Natural killer cell treated with Interleukin-12 subunit alpha and Interleukin-12 subunit beta and Interleukin-15 and Interleukin-18, amount 100 ng/mL, for 72 hours (primary cell): ENCODE data around the gene EPX. TPM values are rescaled to one million over a fixed set of nuclear protein-coding genes. Genes with fewer than 3 reads are reported as not detected.
"Not testable (repeated sequence)": the region's sequence is repeated elsewhere in the genome, so short reads cannot be mapped to it uniquely, and the experiment has no call there.

Experiments
- ATAC-seq, 2 donors: fragments of 150-1000 bp; cut with Tn5 transposase in 1 of 2; sonication (Bioruptor Pico), chemical (Tn5 transposase) in 1 of 2; 2 replicates each; pipeline ENCODE4 v1.10.0; 2021
- DNase-seq: peaks from one replicate; pipeline ENCODE4 v3.0.0; 2022; ENCODE audit warnings: low spot score
- H3K27ac Mint-ChIP-seq, 2 donors: 1 replicate in 1 of 2; 2 replicates in 1 of 2; pipeline ENCODE4 v1.8.0; 2022; ENCODE audit warnings: mixed read lengths in 2 of 2, mild to moderate bottlenecking in 1 of 2, moderate library complexity in 1 of 2
- H3K27me3 Mint-ChIP-seq, 2 donors: 1 replicate in 1 of 2; 2 replicates in 1 of 2; pipeline ENCODE4 v1.8.0; 2022; ENCODE audit warnings: mixed read lengths in 2 of 2
- H3K36me3 Mint-ChIP-seq: one replicate; pipeline ENCODE4 v1.8.0; 2022; ENCODE audit warnings: mixed read lengths
- H3K4me1 Mint-ChIP-seq, 2 donors: 1 replicate in 1 of 2; 2 replicates in 1 of 2; pipeline ENCODE4 v1.8.0; 2022; ENCODE audit warnings: low read depth in 2 of 2, mixed read lengths in 2 of 2, mild to moderate bottlenecking in 1 of 2
- H3K4me3 Mint-ChIP-seq: one replicate; pipeline ENCODE4 v1.8.0; 2022; ENCODE audit warnings: mixed read lengths
- H3K9me3 Mint-ChIP-seq: 2 replicates; pipeline ENCODE4 v1.8.0; 2022; ENCODE audit warnings: mixed read lengths
- total RNA-seq, 2 donors: library from RNA; stranded (reverse); gene quantifications; one replicate each; pipeline ENCODE4 v1.2.3, GENCODE V29; 2022

EPX gene, protein sequence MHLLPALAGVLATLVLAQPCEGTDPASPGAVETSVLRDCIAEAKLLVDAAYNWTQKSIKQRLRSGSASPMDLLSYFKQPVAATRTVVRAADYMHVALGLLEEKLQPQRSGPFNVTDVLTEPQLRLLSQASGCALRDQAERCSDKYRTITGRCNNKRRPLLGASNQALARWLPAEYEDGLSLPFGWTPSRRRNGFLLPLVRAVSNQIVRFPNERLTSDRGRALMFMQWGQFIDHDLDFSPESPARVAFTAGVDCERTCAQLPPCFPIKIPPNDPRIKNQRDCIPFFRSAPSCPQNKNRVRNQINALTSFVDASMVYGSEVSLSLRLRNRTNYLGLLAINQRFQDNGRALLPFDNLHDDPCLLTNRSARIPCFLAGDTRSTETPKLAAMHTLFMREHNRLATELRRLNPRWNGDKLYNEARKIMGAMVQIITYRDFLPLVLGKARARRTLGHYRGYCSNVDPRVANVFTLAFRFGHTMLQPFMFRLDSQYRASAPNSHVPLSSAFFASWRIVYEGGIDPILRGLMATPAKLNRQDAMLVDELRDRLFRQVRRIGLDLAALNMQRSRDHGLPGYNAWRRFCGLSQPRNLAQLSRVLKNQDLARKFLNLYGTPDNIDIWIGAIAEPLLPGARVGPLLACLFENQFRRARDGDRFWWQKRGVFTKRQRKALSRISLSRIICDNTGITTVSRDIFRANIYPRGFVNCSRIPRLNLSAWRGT
- not detected for total RNA-seq

- H3K27me3 Mint-ChIP-seq: peaks cover 0 to 14% of the 10 kb centered on the region in 2 donors
- no peaks in the 10 kb centered on the region for H3K36me3 Mint-ChIP-seq
- no peaks in the 10 kb centered on the region for H3K9me3 Mint-ChIP-seq
- DNase-seq (no peak), ATAC-seq (no peak)
- no peaks in the 10 kb centered on the region for H3K4me1 Mint-ChIP-seq
- H3K27ac Mint-ChIP-seq: no peak within 1 kb of the TSS
- no peak within 1 kb of the TSS for H3K4me3 Mint-ChIP-seq
Observed at GRCh38 chr17:58192612-58193011, at the start of gene EPX. EPX (plus strand) TSS chr17:58192726; CDS start chr17:58192847, 121 bp downstream.

DNA sequence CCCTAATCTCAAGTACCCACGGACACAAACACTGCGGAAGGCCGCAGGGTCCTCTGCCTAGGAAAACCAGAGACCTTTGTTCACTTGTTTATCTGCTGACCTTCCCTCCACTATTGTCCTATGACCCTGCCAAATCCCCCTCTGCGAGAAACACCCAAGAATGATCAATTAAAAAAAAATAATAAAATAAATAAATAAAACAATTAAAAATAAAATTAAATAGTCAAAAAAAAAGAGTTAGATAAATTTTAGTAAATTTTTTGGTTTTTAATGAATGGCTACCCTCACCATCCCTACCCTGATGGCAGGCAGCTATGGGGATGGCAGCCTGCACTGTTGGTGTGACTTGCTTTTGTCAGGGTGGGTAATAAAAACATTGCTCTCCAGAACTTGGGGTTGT, 49.2 kb upstream of the EPX start:
- not testable (repeated sequence) for ATAC-seq, H3K27ac Mint-ChIP-seq, H3K27me3 Mint-ChIP-seq, H3K4me1 Mint-ChIP-seq, DNase-seq, H3K4me3 Mint-ChIP-seq
- Mint-ChIP-seq H3K9me3 (peaks cover 14% of the 10 kb centered on the region), H3K36me3 (peaks cover 34% of the 10 kb centered on the region)

DNA sequence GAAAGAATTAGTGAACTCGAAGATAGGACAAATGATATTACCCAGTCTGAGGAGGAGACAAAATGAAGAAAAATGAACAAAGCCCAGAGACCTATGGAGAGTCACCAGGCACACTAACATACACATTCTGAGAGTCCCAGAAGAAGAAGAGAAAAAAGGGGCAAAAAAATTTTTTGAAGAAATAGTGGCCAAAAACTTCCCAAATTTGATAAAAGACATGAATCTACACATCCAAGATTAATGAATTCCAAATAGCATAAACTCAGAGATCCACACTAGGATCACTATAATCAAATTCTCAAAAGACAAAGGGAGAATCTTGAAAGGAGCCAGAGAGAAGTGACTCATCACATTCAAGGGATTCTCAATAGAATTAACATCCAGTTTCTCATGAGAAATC, 47.7 kb upstream of the EPX start:
- DNase-seq (no peak), ATAC-seq (no peak)
- H3K27ac Mint-ChIP-seq: no peak overlapping the region
- H3K27me3 Mint-ChIP-seq: no peaks in the 10 kb centered on the region
- peaks cover 34% of the 10 kb centered on the region for H3K36me3 Mint-ChIP-seq
- H3K9me3 Mint-ChIP-seq: peaks cover 14% of the 10 kb centered on the region
- H3K4me1 Mint-ChIP-seq: no peaks in the 10 kb centered on the region
- H3K4me3 Mint-ChIP-seq: no peak overlapping the region

DNA sequence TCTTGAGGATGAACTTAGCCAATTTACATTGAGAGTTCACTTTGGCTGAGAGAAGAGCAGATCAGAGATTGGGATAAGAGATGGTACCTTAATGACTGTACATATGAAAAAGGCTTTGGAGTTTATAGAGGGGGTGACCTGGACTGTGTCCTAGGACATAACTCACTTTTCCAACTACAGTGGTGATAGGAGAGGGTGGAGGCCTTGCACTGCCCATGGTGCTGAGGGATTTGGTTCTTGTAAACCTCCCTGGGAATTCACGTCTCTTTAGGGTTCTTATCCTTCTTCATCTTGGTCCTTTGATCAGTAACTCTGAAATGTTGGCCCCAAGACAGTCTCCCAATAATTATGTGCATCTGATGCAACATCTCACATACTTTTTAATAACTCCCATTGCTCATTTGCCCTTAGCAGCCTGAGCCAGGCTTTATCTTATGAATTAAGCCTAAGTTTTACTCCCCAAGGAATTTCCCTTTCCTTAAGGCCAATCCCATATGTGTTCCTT, 44.5 kb upstream of the EPX start, which contains the start of gene OR4D1:
OR4D1 (plus strand) TSS at position 455 of the 505 bp plus-strand sequence. CDS start 6,770 bp downstream, outside the sequence.
- Mint-ChIP-seq H3K4me3 (no peak within 1 kb of the TSS), H3K4me1 (peaks cover 7% of the 10 kb centered on the region in 2 donors), H3K27ac (no peak within 1 kb of the TSS), H3K9me3 (peaks cover 14% of the 10 kb centered on the region), H3K27me3 (no peaks in the 10 kb centered on the region), H3K36me3 (peaks cover 34% of the 10 kb centered on the region)
- no peak for DNase-seq
- ATAC-seq: no peak

GRCh38 chr17:58148609-58149008, 43.9 kb upstream of the EPX start:
- DNase-seq (no peak), ATAC-seq (no peak)
- Mint-ChIP-seq H3K4me1 (peaks cover 11 to 13% of the 10 kb centered on the region in 2 donors), H3K27ac (no peak overlapping the region), H3K9me3 (peaks cover 14% of the 10 kb centered on the region), H3K4me3 (no peak overlapping the region), H3K27me3 (no peaks in the 10 kb centered on the region), H3K36me3 (peaks cover 33% of the 10 kb centered on the region)

DNA sequence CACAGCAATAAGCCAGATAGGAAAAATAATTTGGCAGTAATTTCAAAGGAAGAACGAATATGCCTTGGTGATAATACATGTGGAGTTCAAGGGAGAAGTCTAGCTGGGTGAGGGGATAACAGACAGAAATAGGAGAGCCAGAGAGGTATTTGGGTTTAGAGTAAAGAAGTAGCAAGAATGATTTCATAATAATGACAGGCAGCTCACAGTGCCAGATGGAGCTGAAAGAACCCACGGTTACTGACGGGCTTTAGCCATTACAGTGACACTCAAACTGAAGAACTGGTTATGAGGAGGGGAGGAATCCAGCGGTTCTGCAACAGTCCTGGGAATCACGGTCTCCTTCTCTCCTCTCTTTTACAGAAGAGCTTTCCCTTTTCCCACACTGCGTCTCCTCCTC, 42.1 kb upstream of the EPX start:
- H3K4me3 Mint-ChIP-seq: no peak overlapping the region
- H3K4me1 Mint-ChIP-seq: peaks cover 18 to 25% of the 10 kb centered on the region in 2 donors
- H3K27me3 Mint-ChIP-seq: no peaks in the 10 kb centered on the region
- H3K36me3 Mint-ChIP-seq: peaks cover 15% of the 10 kb centered on the region
- H3K27ac Mint-ChIP-seq: no peak overlapping the region
- H3K9me3 Mint-ChIP-seq: peaks cover 4% of the 10 kb centered on the region
- ATAC-seq: no peak
- DNase-seq: no peak

GRCh38 chr17:58153046-58153445, 39.5 kb upstream of the EPX start:
- DNase-seq (no peak), ATAC-seq (peak; percentile 62 to 77)
- peaks cover 31 to 40% of the 10 kb centered on the region in 2 donors for H3K4me1 Mint-ChIP-seq
- no peaks in the 10 kb centered on the region for H3K36me3 Mint-ChIP-seq
- H3K9me3 Mint-ChIP-seq: no peaks in the 10 kb centered on the region
- no peaks in the 10 kb centered on the region for H3K27me3 Mint-ChIP-seq
- peak overlapping the region; percentile 40 for H3K4me3 Mint-ChIP-seq
- H3K27ac Mint-ChIP-seq: peak overlapping the region; percentile 60 to 89

GRCh38 chr17:58153671-58154070, 38.9 kb upstream of the EPX start:
- Mint-ChIP-seq H3K9me3 (no peaks in the 10 kb centered on the region), H3K4me3 (peak overlapping the region; percentile 40), H3K27ac (peak overlapping the region; percentile 60 to 89), H3K27me3 (no peaks in the 10 kb centered on the region), H3K4me1 (peaks cover 31 to 40% of the 10 kb centered on the region in 2 donors), H3K36me3 (no peaks in the 10 kb centered on the region)
- DNase-seq (no peak), ATAC-seq (no peak)

- H3K36me3 Mint-ChIP-seq: no peaks in the 10 kb centered on the region
- H3K4me1 Mint-ChIP-seq: peaks cover 34 to 40% of the 10 kb centered on the region in 2 donors
- H3K27ac Mint-ChIP-seq: peak overlapping the region; percentile 61 to 76
- no peaks in the 10 kb centered on the region for H3K27me3 Mint-ChIP-seq
- ATAC-seq (peak; percentile 92 to 95), DNase-seq (peak; percentile 82)
- H3K4me3 Mint-ChIP-seq: peak overlapping the region; percentile 95
- H3K9me3 Mint-ChIP-seq: peaks cover 3% of the 10 kb centered on the region
Observed at GRCh38 chr17:58156839-58157803, 35.4 kb upstream of the EPX start.

DNA sequence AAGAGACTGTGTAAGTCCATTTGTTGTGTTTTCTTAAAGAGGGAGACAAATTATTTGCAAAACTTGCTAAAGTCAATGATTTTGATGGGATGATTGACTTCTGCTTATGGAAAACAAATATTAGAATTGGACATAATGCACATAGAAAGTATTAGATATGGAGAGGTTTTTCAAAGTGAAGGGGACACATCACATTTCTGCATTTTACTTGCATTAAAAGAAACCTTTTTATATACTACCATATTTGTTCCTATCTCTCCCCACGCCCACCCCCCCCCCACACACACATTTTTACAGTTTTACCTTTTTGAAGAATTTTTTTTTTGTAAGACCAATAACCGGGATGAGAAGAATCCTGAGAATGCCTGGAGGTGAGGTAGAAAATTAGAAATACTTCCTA, 34.3 kb upstream of the EPX start:
- Mint-ChIP-seq H3K4me1 (peaks cover 26 to 31% of the 10 kb centered on the region in 2 donors), H3K36me3 (no peaks in the 10 kb centered on the region), H3K27ac (no peak overlapping the region), H3K27me3 (no peaks in the 10 kb centered on the region), H3K4me3 (no peak overlapping the region), H3K9me3 (peaks cover 3% of the 10 kb centered on the region)
- DNase-seq: no peak
- ATAC-seq: no peak

DNA sequence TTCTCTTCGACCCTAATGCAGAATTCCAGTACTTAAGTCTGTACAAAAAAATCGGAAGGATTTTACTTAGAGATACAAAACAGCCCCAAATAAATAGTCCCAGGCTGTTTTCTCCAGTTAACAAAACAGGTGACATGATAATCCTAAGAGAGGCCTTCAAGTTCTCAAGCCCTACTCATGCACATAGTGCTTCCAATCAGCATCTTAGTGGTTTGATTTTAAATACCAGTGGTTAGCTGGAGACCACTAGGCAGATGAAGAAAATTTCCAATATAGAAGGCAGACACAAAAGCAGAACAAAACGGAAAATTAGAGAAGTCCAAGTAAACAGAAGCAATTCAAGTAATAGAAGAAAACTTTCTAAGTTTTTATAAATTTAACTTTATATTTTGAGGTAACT, 31.0 kb upstream of the EPX start:
- Mint-ChIP-seq H3K4me3 (no peak overlapping the region), H3K27ac (no peak overlapping the region), H3K27me3 (peaks cover 0 to 2% of the 10 kb centered on the region in 2 donors), H3K4me1 (peaks cover 10 to 12% of the 10 kb centered on the region in 2 donors), H3K9me3 (peaks cover 3% of the 10 kb centered on the region), H3K36me3 (no peaks in the 10 kb centered on the region)
- ATAC-seq (no peak), DNase-seq (no peak)

DNA sequence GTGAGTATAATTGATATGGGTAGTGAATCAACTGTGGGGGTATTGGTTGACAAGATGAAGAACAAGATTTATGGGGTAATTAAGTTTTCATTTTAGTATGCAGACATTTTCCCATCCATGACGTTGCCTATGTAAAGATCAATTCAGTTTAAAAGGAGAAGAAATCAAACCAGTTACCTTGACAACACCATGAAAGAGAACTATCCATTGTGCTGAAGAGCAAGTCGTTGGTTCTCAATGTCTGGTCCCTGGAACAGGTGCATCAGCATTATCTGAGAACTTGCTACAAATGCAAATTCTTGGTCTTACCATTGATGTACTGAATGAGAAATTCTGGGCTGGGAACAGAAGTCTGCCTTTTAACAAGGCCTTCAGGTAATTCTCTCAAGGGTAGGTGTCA, 26.5 kb upstream of the EPX start:
- Mint-ChIP-seq H3K27me3 (peaks cover 0 to 2% of the 10 kb centered on the region in 2 donors), H3K9me3 (no peaks in the 10 kb centered on the region), H3K4me3 (no peak overlapping the region), H3K27ac (no peak overlapping the region), H3K4me1 (peaks cover 17 to 27% of the 10 kb centered on the region in 2 donors), H3K36me3 (no peaks in the 10 kb centered on the region)
- ATAC-seq: no peak
- no peak for DNase-seq

GRCh38 chr17:58166682-58167081, 25.8 kb upstream of the EPX start, which contains the start of gene OR4D2:
OR4D2 (plus strand) TSS chr17:58166982; CDS start chr17:58169656, 2,674 bp downstream.
- Mint-ChIP-seq H3K9me3 (no peaks in the 10 kb centered on the region), H3K27ac (peak within 1 kb of the TSS in 1 of 2 donors; percentile 58), H3K4me1 (peaks cover 17 to 32% of the 10 kb centered on the region in 2 donors), H3K4me3 (no peak within 1 kb of the TSS), H3K36me3 (no peaks in the 10 kb centered on the region), H3K27me3 (peaks cover 0 to 2% of the 10 kb centered on the region in 2 donors)
- no peak for DNase-seq
- no peak for ATAC-seq
